IMR-90 (cell line): Measurements from ENCODE around the gene SHC1. TPM values are rescaled to one million over a fixed set of nuclear protein-coding genes. Genes with fewer than 3 reads are reported as not detected.
A peak's percentile ranks its signal among the peaks of the same experiment; 100 is the strongest.

Experiments used
- ATAC-seq: fragments of 200-7000 bp; cut with Tn5 transposase; 2 replicates; pipeline ENCODE4 v1.9.1; 2020; ENCODE audit warnings: low read depth, mild to moderate bottlenecking, moderate library complexity
- BruUV-seq: library from RNA; stranded (reverse); fragments of 400-500 nt; replicated peaks from 2 replicates; lab custom pipeline; 2021; lab: Mats Ljungman, UMichigan
- CTCF ChIA-PET: fragments of 300-600 bp; formaldehyde crosslinking; extraction: SDS; loops from one replicate; lab custom pipeline; 2021; ENCODE audit warnings: antibody characterized with exemption; lab: Yijun Ruan, JAX
- POLR2A ChIA-PET: fragments of 300-600 bp; sonication (Branson Sonifier 250); formaldehyde crosslinking; loops from one replicate; lab custom pipeline; 2022; ENCODE audit warnings: antibody characterized with exemption; ENCODE audit not compliant: unreplicated experiment; lab: Charles Lee
- DNase-seq: peaks from one replicate; pipeline ENCODE4 v3.0.0; 2013
- H2AFZ ChIP-seq: replicated peaks from 2 replicates; pipeline ENCODE3; 2013; ENCODE audit warnings: low read length, mild to moderate bottlenecking; ENCODE audit not compliant: poor library complexity
- H2AK5ac ChIP-seq: 2 replicates; pipeline ENCODE4 v1.6.1; 2013; ENCODE audit warnings: low read depth, low read length, inconsistent platforms
- H2AK9ac ChIP-seq: replicated peaks from 2 replicates; pipeline ENCODE3; 2013; ENCODE audit warnings: mild to moderate bottlenecking, low read depth, low read length, moderate library complexity; ENCODE audit not compliant: poor library complexity
- H2BK120ac ChIP-seq: 2 replicates; pipeline ENCODE4 v1.6.1; 2013; ENCODE audit warnings: low read depth, low read length, inconsistent platforms
- H2BK15ac ChIP-seq: 3 replicates; pipeline ENCODE4 v1.6.1; 2013; ENCODE audit warnings: low read depth, low read length, inconsistent platforms
- H2BK20ac ChIP-seq: 2 replicates; pipeline ENCODE4 v1.6.1; 2013; ENCODE audit warnings: low read depth, mild to moderate bottlenecking, inconsistent platforms, low read length, moderate library complexity
- H2BK5ac ChIP-seq: 2 replicates; pipeline ENCODE4 v1.6.1; 2013; ENCODE audit warnings: mild to moderate bottlenecking, low read depth, low read length, inconsistent platforms; ENCODE audit not compliant: poor library complexity, severe bottlenecking
- H3K14ac ChIP-seq: replicated peaks from 2 replicates; pipeline ENCODE4 v1.6.1; 2013; ENCODE audit warnings: low read depth, low read length, inconsistent platforms
- H3K18ac ChIP-seq: 2 replicates; pipeline ENCODE4 v1.6.1; 2013; ENCODE audit warnings: low read depth, low read length, control low read depth
- H3K23ac ChIP-seq: 2 replicates; pipeline ENCODE4 v1.6.1; 2013; ENCODE audit warnings: low read depth, low read length, inconsistent platforms
- H3K27ac ChIP-seq: 2 replicates; pipeline ENCODE4 v1.5.1; 2013; ENCODE audit warnings: mild to moderate bottlenecking, control low read depth, low read length; ENCODE audit not compliant: insufficient read depth
- H3K27me3 ChIP-seq: 2 replicates; pipeline ENCODE4 v1.6.1; 2013; ENCODE audit warnings: low read length; ENCODE audit not compliant: control insufficient read depth, insufficient read depth
- H3K36me3 ChIP-seq: 2 replicates; pipeline ENCODE4 v1.6.1; 2013; ENCODE audit warnings: low read length, mixed read lengths; ENCODE audit not compliant: control insufficient read depth, insufficient read depth
- H3K4ac ChIP-seq: 2 replicates; pipeline ENCODE4 v1.6.1; 2013; ENCODE audit warnings: low read depth, low read length, inconsistent platforms
- H3K4me1 ChIP-seq: 2 replicates; pipeline ENCODE4 v1.6.1; 2013; ENCODE audit warnings: low read length, mixed read lengths; ENCODE audit not compliant: control insufficient read depth, insufficient read depth
- H3K4me2 ChIP-seq: 2 replicates; pipeline ENCODE4 v1.6.1; 2013; ENCODE audit warnings: low read depth, mild to moderate bottlenecking, control low read depth, low read length, moderate library complexity
- H3K4me3 ChIP-seq: 2 replicates; pipeline ENCODE4 v1.5.1; 2013; ENCODE audit warnings: low read depth, mild to moderate bottlenecking, control low read depth, low read length, moderate library complexity; ENCODE audit not compliant: insufficient read depth
- H3K56ac ChIP-seq: 2 replicates; pipeline ENCODE4 v1.6.1; 2013; ENCODE audit warnings: low read length, inconsistent platforms; ENCODE audit not compliant: insufficient read depth; ENCODE audit errors: extremely low read depth
- H3K79me1 ChIP-seq, 2 experiments: 2 replicates each; pipeline ENCODE4 v1.6.1; 2013; ENCODE audit warnings: low read length in 2 of 2, inconsistent platforms in 1 of 2, low read depth in 1 of 2
- H3K9ac ChIP-seq: 2 replicates; pipeline ENCODE4 v1.6.1; 2013; ENCODE audit warnings: low read depth, low read length, control low read depth
- H3K9me1 ChIP-seq: 2 replicates; pipeline ENCODE4 v1.6.1; 2013; ENCODE audit warnings: low read length, inconsistent platforms; ENCODE audit not compliant: insufficient read depth
- H3K9me3 ChIP-seq: 2 replicates; pipeline ENCODE4 v1.6.1; 2013; ENCODE audit warnings: low read length; ENCODE audit not compliant: control insufficient read depth, insufficient read depth
- H4K20me1 ChIP-seq: 2 replicates; pipeline ENCODE4 v1.6.1; 2013; ENCODE audit warnings: low read length, inconsistent platforms; ENCODE audit not compliant: insufficient read depth
- H4K5ac ChIP-seq: 2 replicates; pipeline ENCODE4 v1.6.1; 2013; ENCODE audit warnings: mild to moderate bottlenecking, low read depth, low read length, control low read depth
- H4K8ac ChIP-seq, 2 experiments: 2 replicates each; pipeline ENCODE4 v1.6.1; 2013; ENCODE audit warnings: low read depth in 2 of 2, low read length in 2 of 2, control low read depth in 1 of 2, inconsistent platforms in 1 of 2
- H4K91ac ChIP-seq: 2 replicates; pipeline ENCODE4 v1.6.1; 2013; ENCODE audit warnings: low read depth, low read length, inconsistent platforms; ENCODE audit not compliant: insufficient read depth
- NFE2L2 ChIP-seq: fragments of 150-350 bp; IDR thresholded peaks from 2 replicates; pipeline ENCODE4 v1.6.1; 2016; ENCODE audit warnings: low read depth, mild to moderate bottlenecking, low read length
- SMC3 ChIP-seq: fragments of 150-350 bp; IDR thresholded peaks from 2 replicates; pipeline ENCODE4 v1.6.1; 2016; ENCODE audit warnings: low read depth, mild to moderate bottlenecking, antibody characterized with exemption, low read length, moderate library complexity
- WGBS, 2 experiments: methylation state at CpG; one replicate each; pipeline versions ENCODE4 v1.1.5 to v1.1.7; 2013; ENCODE audit warnings: missing lambda C conversion rate in 2 of 2; ENCODE audit not compliant: insufficient read length in 1 of 2; ENCODE audit errors: extremely low coverage in 2 of 2; 5-methylcytosine and 5-hydroxymethylcytosine counted together
- dilution Hi-C: fragments of 300-500 bp; cut with HindIII; formaldehyde crosslinking; loops from one replicate; pipeline ENCODE4 v1.14.3; 2018; ENCODE audit warnings: low sequenced_read_pairs; ENCODE audit not compliant: unreplicated experiment
- in situ Hi-C: fragments of 300-500 bp; cut with MboI; formaldehyde crosslinking; loops from 3 replicates; pipeline ENCODE4 v1.14.3; 2019; ENCODE audit warnings: low sequenced_read_pairs, inconsistent platforms, mixed read lengths
- intact Hi-C: fragments of 100-400 bp; cut with micrococcal nuclease; formaldehyde crosslinking; loops from 2 replicates; pipeline ENCODE4 v1.10.0; 2022
- polyA plus RNA-seq, 3 experiments: library from polyadenylated mRNA; depleted of rRNA; stranded (reverse); fragments of >200 nt; gene quantifications; 2 replicates each; pipeline ENCODE4 v1.2.3, GENCODE V29; 2012; ENCODE audit warnings: low replicate concordance in 1 of 3
- total RNA-seq: library from RNA; depleted of rRNA; stranded (reverse); fragments of >200 nt; gene quantifications from 2 replicates; pipeline ENCODE4 v1.2.3, GENCODE V29; 2012
- TF ChIP-seq, protein P1 (sequence below): fragments of 150-350 bp; IDR thresholded peaks from 2 replicates; pipeline ENCODE4 v1.6.1; 2017; ENCODE audit warnings: mild to moderate bottlenecking, antibody characterized with exemption, low read length, low read depth
- TF ChIP-seq, protein P2 (sequence below): conservative IDR thresholded peaks from 2 replicates; pipeline ENCODE4 v1.5.1; 2012; ENCODE audit warnings: mild to moderate bottlenecking, low read depth, low read length, improper control_type of control experiment

Gene SHC1
- total and polyA plus RNA-seq, 2 of the 4 experiments (the other 2 are of a cell fraction) = 352 to 355 TPM

DNA sequence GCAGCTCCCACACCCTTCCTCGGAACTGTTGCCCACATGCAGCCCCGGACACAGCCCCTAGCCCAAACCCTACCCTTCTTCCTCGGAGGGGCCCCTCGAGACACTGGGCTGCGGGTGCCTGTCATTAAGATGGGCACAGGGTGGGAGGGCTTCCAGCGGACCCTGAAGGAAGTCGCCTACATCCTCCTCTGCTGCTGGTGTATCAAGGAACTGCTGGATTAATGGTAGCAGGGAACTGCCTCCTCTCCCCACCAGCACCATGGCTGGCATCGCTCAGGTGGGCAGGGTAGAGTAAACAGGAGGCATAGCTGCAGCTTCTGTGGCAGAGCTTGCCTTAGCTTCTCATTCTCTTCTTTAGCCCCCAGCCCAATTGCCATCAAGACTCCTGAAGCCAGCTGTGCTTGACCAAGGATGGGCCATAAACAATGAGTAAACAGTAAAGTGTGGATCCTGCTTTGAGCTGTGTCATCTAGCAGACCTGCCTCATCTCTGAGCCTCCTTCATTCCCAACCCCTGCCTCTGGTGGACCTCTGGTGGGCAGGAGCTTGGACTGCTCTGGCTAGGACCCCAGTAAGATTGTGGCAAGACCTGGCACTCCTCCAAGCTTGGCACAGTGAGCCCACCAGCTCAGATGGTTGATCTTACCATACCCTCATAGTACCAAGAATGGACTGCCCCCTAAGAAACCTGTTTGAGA is 23.2 kb upstream of the SHC1 start, which contains the start of gene LENEP (continued):
- TF ChIP-seq NFE2L2 = no peak

DNA sequence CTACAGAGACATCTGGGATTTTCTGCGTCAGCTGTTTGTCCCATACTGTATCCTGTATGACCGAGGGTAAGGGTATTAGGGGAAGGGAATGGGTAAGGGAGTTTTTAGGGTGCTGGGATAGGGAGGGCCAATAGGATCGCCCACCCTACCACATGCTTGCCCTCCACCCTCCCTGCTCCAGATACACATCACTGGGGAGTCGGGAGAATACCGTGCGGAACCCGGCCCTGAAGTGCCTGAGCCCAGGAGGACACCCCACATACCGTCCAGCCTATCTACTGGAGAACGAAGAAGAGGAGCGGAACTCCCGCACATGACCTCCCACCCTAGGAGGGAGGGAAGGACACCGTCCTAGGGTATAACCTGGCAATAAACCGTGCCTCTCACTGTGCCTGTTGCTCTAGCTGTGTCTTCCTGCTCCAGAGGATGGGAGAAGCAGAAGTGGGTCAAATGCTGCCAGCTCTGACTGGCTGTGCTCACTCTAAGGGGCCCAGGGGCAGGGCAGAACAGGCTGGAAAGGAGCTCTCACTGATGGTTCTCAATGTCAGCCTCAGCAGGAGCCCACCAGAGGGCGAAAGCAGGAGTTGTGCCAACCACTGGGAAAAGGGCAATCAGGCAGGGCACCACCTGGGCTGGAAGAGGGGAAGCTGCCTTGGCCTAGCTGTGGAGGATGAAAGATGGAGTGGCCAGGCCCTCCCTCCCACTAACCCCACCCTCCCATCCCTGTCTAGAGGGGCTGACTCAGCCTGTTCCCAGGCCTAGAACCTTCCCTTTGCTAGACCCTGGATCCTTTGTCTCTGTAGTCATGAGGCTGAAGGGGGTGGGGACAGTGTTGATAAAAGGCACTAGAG is 22.4 kb upstream of the SHC1 start:
- Histone ChIP-seq H2AFZ (peak overlapping the region; percentile 39), H4K91ac (no peak overlapping the region), H2BK120ac (no peak overlapping the region), H3K79me1 (peaks cover 16 to 30% of the 10 kb centered on the region in 2 experiments), H2BK5ac (no peak overlapping the region), H3K9me3 (no peaks in the 10 kb centered on the region), H4K8ac (peak overlapping the region in 1 of 2 experiments; percentile 40; a peak in 2 of 4 replicates), H3K4me2 (no peak overlapping the region), H3K23ac (no peak overlapping the region), H2BK20ac (no peak overlapping the region), H2BK15ac (no peak overlapping the region), H3K14ac (no peak overlapping the region), H2AK5ac (peak overlapping the region; percentile 35), H3K4me1 (peaks cover 4% of the 10 kb centered on the region; the same call in 1 of the 2 replicates), H4K5ac (no peak overlapping the region), H3K36me3 (peaks cover 24% of the 10 kb centered on the region), H3K4ac (peak overlapping the region; percentile 72), H3K4me3 (no peak overlapping the region), H3K9me1 (peaks cover 7% of the 10 kb centered on the region), H4K20me1 (peaks cover 12% of the 10 kb centered on the region; the same call in 1 of the 2 replicates), H3K9ac (no peak overlapping the region), H3K27me3 (no peaks in the 10 kb centered on the region), H2AK9ac (peak overlapping the region; percentile 91), H3K56ac (no peak overlapping the region), H3K27ac (peak overlapping the region; percentile 4; the same call in 1 of the 2 replicates), H3K18ac (no peak overlapping the region)
- POLR2A ChIA-PET = interaction anchor here (0.8 to 1.0 kb wide), 2 partner anchors 9 to 19 kb away, joined by 3 read pairs; partner anchors contain the start of gene FLAD1
- dilution Hi-C loops = no loop called here
- no TSS peak for BruUV-seq
- peak; percentile 58 for DNase-seq
- peak; percentile 44 for ATAC-seq
- CTCF ChIA-PET = interaction anchor here (1.1 kb wide), 1 partner anchor 20 kb away, joined by 4 read pairs; no protein-coding TSS in a partner anchor
- WGBS, 2 experiments = no CpG with 5 or more reads among the region's 14 CpGs
- intact Hi-C loops = no loop called here
- in situ Hi-C loops = no loop called here
- TF ChIP-seq, protein P1, sequence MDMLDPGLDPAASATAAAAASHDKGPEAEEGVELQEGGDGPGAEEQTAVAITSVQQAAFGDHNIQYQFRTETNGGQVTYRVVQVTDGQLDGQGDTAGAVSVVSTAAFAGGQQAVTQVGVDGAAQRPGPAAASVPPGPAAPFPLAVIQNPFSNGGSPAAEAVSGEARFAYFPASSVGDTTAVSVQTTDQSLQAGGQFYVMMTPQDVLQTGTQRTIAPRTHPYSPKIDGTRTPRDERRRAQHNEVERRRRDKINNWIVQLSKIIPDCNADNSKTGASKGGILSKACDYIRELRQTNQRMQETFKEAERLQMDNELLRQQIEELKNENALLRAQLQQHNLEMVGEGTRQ = no peak
- TF ChIP-seq SMC3 = 0 out of 2 replicates have a peak, but pooled peaks have one; percentile 11
- TF ChIP-seq, protein P2, sequence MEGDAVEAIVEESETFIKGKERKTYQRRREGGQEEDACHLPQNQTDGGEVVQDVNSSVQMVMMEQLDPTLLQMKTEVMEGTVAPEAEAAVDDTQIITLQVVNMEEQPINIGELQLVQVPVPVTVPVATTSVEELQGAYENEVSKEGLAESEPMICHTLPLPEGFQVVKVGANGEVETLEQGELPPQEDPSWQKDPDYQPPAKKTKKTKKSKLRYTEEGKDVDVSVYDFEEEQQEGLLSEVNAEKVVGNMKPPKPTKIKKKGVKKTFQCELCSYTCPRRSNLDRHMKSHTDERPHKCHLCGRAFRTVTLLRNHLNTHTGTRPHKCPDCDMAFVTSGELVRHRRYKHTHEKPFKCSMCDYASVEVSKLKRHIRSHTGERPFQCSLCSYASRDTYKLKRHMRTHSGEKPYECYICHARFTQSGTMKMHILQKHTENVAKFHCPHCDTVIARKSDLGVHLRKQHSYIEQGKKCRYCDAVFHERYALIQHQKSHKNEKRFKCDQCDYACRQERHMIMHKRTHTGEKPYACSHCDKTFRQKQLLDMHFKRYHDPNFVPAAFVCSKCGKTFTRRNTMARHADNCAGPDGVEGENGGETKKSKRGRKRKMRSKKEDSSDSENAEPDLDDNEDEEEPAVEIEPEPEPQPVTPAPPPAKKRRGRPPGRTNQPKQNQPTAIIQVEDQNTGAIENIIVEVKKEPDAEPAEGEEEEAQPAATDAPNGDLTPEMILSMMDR = peak; percentile 15; the same call in 1 of the 2 replicates
